Activated CD8-positive, alpha-beta memory T cell treated with anti-CD3 and anti-CD28 coated beads for 1 hour (primary cell): ENCODE measurements around the gene METRNL.
"Not testable (repeated sequence)": the region's sequence is repeated elsewhere in the genome, so short reads cannot be mapped to it uniquely, and the experiment has no call there.

Experiments used
- DNase-seq, 2 donors: peaks; one replicate each; pipeline ENCODE4 v3.0.0-alpha.2; 2020; ENCODE audit warnings: low read depth in 1 of 2; ENCODE audit errors: extremely low read depth in 1 of 2

METRNL gene, protein sequence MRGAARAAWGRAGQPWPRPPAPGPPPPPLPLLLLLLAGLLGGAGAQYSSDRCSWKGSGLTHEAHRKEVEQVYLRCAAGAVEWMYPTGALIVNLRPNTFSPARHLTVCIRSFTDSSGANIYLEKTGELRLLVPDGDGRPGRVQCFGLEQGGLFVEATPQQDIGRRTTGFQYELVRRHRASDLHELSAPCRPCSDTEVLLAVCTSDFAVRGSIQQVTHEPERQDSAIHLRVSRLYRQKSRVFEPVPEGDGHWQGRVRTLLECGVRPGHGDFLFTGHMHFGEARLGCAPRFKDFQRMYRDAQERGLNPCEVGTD

DNA sequence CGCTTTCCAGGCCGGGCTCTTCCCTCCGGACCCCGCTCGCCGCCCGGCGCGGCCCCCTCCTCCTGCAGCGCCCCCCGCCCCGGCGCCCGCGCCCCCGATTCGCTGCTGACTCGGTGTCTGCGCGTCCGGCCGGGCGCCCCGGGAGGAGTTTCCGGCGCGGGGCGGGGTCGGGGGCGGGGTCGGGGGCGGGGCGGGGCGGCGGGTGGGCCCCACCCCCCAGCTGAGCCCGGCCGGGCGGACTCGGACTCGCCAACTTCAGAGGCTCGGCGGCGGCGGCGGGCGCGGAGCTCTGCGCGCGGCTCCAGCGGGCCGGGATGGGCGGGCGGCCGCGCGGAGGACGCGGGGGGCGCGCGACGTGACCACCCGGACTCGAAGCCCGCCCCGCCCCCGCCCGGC lies at the start of gene METRNL:
Gene METRNL (plus strand): TSS at position 258 of the 396 bp plus-strand sequence. CDS start 207 bp downstream, outside the sequence.
- DNase-seq: peak in 1 of 2 donors; percentile 55

DNA sequence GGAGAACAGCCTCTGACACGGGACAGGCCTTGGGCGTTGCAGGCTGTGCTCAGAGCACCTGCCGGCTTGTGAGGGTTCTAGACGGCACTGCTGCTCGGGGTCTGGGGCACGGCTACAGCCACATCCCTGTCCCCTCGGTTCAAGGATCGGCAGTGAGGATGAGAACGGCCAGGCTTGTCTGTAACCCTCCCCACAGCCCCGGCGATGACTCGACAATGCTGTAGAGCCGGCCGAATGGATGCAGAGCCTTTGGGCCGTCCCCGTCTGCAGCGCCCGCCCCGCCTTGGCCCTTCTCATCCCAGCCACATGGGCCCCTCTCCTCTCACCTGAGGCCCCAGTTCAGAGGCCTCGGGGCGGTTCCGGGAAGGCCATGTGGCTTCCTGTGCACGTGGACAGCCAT lies 49.0 kb upstream of the METRNL start:
- no peak for DNase-seq

DNA sequence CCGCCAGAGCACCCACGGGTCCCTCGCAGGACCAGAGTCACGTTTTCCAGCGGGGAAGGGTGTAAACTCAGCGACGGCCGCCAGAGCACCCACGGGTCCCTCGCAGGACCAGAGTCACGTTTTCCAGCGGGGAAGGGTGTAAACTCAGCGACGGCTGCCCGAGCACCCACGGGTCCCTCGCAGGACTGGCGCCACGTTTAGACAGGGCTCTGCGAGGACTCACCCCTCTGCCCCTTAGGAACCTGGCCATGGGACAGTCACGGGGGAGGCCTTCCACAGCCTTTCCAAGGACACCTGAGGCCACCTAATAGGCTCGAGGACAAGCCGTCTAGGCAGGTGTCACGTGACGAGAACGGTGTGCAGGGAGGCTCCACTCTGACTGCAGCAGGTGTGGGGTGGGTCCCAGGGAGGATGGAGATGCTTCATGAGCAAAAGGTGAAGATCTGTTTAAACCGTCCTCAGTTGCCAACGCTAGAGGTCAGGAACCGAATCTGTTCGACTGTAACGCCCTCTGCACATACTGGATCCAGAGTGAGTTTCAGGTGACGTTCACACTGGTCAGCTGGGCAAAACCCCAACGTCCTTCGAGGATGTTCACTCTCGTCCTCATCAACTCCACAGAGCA lies 48.0 kb upstream of the METRNL start:
- no peak for DNase-seq

DNA sequence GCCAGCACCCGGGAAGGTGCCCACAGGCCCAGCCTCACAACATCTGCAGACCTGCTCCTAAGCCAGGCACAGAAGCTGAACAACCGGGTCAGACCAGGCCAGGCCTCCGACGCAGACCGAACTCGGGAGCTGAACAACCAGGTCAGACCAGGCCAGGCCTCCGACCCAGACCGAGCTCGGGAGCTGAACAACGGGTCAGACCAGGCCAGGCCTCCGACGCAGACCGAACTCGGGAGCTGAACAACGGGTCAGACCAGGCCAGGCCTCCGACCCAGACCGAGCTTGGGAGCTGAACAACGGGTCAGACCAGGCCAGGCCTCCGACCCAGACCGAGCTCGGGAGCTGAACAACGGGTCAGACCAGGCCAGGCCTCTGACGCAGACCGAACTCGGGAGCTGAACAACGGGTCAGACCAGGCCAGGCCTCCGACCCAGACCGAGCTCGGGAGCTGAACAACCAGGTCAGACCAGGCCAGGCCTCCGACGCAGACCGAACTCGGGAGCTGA lies 47.4 kb upstream of the METRNL start:
- DNase-seq: not testable (repeated sequence)

DNA sequence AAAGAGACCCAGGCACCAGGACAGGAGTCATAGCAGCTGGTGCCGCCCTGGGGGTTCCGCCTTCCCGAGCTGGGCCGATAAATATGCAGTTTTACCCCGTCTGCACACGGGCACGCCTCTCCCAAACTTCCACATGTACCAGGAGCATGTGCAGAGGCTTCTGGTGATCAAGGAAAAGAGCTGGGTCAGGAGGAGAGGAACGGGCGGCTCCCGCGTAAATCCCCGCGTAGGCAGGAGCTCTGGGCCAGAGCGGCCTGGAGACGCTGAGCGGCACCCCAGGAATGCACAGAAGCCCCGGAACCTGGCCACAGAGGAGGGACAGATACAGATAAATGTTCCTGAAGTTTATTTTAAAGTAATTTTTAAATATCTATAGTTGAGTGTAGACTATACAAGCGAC lies 46.6 kb upstream of the METRNL start:
- DNase-seq: no peak

DNA sequence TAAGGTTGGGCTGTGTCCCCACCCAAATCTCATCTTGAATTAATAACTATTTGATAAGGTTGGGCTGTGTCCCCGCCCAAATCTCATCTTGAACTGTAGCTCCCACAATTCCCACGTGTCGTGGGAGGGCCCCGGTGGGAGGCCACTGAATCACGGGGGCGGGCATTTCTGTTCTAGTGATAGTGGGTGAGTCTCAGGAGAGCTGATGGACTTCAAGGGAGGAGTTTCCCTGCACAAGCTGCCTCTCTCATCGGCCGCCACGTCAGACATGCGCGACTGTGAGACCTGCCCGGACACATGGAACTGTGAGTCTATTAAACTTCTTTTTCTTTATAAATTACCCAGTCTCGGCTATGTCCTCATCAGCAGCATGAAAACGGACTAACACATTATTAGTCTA lies 44.9 kb upstream of the METRNL start:
- DNase-seq: no peak

DNA sequence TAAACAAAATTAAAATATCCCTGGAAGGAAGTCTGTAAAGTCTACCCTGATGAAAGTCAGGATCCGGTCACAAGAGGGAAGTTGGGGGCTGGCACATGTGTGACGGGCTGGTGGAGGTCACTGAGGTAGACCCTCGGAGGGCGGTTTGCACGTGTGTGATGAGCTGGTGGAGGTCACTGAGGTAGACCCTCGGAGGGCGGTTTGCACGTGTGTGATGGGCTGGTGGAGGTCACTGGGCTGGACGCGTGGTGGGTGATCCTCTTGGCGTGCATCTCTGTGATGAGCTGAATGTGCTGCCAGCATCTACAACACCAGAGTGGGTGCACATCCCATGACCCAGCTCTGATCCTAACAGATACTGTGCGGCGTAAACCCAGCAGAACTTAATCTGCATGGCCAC lies 43.7 kb upstream of the METRNL start:
- no peak for DNase-seq

DNA sequence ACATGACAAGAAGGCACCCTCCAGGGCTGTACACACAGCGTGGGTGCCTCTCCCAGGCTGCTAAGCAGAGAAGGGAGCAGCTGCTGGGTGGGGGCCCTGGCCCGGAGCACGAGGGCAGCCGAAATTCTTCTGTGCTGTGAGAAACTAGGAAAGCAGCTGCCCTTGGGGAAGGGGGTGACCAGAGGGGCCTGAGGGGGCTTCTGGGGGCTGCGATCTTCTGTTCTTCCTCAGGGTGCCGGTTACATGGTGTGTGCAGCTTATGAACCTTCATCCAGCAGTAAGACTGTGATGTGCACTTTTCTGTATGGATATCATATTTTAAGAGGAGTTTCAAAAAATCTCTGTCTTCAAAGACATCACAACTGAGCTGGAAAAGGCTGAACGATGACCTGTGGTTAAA lies 43.2 kb upstream of the METRNL start:
- no peak for DNase-seq

DNA sequence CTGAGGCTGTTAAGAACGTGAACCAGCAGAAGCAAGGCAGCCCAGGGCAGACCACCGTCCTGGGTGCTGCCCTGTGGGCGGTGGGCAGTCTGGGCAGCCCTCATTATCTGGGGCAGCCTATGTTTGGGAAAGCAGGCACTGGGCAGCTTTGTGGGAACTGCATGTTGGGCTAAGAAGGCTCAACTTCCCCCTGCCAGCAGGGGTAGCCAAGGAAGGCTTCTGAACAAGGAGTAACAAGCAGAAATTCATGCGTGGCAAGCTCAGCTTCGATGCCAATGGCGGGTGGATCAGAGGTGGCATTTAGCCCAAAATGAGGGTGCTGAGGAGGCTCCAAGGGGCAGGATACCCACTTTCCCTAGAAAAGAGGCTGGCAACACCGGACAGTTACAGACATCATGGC lies 42.7 kb upstream of the METRNL start:
- DNase-seq: no peak

DNA sequence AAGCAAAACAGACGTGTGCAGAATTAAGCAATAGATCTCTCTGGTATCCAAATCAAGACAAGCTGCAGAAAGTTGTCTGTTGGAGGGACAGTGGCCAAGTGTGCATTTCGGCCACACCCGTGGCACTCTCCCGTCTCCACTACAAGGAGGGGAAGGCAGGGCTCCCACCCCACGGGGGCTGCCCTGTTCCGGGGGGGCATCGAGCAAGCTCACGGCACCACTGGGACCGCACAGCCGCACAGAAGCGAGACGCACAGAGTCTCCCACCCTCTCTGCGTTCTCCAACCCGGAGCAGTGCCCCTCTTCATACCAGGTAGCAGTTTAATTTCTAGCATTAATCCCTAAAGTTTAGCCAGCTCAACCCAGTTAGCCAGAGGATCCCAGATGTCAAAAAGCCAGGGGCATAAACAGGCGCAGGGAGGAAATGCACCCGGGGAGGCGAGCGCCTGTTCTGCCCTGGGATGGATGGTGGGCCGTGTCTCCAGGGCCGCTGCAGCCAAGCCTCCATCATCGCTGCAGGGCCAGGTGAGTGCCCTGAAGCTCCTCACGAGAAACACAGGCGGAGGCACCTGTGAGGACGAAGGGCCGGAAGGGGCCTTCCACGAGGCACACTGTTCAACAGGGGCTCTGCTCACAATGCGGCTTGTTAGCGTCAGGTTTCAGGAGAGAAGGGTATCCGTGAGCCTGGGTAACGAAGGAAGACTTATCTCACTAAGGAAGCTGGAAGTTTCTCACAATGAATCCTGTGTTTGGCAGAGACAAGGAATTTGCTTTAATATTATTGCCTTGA lies 42.1 kb upstream of the METRNL start:
- DNase-seq: no peak

DNA sequence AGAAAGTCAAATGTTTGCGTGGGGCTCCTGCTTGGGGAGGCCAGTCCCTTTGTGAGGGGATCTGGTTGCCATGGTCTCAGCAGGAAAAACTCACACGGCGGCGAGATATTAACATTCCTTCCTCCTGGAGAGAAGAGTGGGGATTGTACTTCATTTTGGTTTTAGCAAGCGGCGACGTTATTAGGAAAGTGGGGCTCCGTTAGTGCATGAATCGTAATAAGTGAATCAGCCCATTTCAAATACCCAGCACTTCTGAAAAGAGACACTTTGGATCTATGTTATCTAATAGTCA lies 41.6 kb upstream of the METRNL start:
- no peak for DNase-seq

DNA sequence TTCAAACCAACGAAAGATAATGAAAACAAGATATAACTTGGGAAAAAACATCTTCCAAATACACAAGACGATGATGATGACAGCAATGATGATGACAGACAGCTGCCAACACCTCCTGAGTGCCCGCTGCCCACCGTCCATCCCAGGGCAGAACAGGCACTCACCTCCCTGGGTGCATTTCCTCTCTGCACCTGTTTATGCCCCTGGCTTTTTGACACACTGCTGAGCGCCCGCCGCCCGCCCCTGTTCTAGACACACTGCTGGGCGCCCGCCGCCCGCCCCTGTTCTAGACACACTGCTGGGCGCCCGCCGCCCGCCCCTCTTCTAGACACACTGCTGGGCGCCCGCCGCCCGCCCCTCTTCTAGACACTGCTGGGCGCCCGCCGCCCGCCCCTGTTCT lies 40.4 kb upstream of the METRNL start:
- DNase-seq: not testable (repeated sequence)

DNA sequence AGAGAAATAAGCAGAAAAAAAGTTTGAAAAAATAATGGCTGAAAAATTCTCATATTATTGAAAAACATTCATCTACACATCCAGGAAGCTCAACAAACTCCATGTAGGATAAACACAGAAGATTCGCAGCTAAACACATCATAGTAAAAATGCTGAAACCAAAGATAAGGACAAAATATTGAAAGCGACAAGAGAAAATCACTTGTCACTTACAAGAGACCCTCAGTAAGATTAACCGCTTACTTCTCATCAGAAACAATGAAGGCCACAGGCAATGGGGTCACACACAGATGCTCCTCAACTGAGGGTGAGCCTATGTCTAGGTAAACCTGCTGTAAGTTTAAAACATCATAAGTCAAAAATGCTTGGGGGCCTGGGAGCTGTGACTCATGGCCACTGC lies 38.1 kb upstream of the METRNL start:
- DNase-seq: no peak

DNA sequence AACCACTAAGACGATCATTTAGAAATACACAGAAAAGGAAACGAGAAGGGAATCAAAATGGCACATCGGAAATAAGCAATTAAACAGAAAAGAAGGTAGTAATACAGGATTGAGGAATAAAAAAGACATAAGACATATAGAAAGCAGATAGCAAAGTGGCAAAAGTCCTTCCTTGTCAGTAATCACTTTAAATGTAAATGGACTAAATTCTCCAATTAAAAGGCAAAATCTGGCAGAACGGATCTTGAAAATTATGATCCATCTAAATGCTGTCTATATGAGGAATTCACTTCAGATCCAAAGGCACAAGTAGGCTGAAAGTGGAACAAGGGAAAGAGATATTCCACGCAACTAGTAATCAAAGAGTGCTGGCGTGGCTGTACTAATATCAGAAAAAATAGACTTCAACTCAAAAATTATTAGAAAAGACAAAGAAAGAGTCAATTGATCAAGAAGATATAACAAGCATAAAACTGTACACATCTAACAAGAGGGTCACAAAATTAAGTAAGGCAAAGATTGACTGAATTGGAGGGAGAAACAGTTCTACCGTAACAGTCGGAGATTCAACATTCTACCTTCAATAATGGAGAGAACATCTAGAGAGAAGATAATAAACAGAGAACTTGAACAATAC lies 36.8 kb upstream of the METRNL start:
- no peak for DNase-seq

DNA sequence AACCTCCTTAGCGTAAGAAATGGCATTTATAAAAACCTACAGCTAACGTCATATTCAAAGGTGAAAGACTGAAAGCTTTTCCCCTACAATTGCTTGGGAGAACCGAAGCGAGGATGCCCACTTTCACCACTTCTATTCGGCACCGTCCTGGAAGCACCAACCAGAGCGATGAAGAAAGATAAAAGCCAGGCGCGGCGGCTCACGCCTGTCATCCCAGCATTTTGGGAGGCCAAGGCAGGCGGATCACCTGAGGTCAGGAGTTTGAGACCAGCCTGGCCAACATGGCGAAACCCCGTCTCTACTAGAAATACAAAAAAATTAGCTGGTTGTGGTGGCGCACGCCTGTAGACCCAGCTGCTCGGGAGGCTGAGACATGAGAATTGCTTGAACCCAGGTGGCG lies 34.9 kb upstream of the METRNL start:
- DNase-seq: not testable (repeated sequence)

DNA sequence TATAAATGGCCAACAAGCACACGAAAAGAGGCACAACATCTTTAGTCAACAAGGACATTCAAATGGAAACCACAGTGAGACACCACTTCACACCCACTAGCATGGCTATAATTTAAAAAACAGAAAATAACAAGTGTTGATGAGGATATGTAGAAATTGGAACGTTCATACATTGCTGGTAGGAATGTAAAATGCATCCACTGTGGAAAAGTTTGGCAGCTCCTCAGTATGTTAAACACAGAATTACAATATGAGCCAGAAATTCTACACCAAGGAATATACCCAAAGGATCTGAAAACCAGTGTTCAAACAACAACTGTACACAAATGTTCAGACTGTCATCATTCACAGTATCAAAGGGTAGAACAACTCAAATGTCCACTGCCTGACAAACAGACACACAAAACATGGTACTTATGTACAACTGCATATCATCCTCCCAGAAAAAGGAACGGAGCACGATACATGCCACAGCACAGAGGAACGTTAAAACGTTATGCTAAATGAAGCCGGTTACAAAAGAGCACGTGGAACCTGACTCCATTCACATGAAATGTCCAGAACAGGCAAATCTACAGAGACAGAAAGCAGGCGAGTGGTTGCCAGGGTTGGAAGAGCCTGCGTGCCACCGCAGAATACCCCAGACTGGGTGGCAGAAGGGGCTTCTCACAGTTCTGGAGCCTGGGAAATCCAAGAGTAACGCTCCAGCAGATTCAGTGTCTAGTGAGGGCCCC lies 32.8 kb upstream of the METRNL start:
- no peak for DNase-seq

DNA sequence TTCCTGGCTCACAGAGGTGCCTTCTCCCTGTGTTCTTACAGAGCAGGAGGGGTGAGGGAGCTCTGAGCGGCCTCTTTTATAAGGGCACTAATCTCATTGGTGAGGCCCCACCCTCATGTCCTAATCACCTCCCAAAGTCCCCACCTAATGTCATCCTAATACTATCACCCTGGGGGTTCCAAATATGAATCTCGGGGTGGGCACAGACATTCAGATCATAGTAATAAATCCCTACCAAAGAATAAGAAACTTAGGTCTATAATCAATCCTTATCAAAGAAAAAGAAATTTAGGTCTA lies 32.3 kb upstream of the METRNL start:
- no peak for DNase-seq

DNA sequence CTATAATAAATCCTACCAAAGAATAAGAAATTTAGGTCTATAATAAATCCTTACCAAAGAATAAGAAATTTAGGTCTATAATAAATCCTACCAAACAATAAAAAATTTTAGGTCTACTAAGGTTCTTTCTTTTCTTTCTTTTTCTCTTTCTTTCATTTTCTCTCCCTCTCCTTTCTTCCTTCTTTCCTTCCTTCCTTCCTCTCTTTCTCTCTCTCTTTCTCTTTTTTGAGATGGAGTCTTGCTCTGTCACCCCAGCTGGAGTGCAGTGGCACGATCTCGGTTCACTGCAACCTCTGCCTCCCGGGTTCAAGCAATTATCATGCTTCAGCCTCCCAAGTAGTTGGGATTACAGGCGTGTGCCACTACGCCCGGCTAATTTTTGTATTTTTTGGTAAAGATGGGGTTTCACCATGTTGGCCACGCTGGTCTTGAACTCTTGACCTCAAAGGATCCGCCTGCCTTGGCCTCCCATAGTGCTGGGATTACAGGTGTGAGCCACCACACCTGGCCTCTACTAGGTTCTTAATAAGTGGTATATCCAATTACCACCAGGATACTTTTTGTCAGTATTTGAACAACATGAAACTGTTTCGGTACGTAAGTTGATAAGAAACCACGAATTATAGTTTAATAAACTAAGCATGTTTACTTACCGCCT lies 31.5 kb upstream of the METRNL start:
- not testable (repeated sequence) for DNase-seq

DNA sequence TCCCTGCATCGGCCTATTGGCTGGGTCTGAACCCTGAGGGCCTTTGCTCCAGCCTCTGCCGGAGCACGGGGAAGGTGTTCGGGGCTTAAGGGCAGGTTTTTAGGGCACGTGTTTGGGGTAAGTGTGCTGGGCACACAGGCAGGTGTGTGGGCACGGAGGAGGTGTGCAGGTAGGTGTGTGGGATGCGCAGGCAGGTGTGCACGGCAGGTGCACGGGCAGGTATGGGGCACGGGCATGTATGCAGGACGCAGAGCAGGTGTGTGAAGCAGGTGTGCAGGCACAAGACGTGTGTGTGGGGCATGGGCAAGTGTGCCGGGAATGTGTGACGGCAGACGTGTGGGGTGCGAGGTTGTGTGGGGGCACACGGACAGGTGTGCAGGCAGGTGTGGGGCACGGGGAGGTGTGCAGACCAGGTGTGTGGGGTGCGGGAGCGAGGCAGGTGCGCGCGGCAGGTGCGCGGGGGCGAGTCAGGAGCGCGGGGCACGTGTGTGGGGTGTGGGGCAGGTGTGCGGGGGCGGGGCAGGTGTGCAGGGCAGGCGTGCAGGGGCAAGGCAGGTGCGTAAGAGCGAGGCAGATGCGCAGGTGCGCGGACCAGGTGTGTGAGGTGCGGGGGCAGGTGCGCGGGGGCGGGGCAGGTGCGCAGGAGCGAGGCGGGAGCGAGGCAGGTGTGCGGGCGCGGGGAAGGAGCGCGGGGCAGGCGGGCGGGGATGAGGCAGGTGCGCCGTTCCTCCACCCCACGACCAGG lies 28.6 kb upstream of the METRNL start:
- DNase-seq: no peak
